DLD1 (cell line): Measurements from ENCODE around the gene C16orf78.

Experiments
- in situ Hi-C: cut with HindIII; loops from 2 replicates; pipeline ENCODE4 v1.10.0; 2017; ENCODE audit warnings: low sequenced_read_pairs

Gene C16orf78, protein sequence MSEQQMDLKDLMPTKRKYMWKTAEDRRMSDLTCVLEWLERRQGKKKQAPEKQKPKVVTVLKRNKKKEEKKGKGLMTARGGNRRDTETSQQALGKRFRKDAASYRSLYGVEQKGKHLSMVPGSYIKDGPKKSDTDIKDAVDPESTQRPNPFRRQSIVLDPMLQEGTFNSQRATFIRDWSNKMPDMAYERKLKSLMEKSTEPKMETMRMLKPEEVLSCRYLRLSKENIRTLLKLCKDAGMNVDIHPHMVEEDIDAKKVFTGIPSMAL

DNA sequence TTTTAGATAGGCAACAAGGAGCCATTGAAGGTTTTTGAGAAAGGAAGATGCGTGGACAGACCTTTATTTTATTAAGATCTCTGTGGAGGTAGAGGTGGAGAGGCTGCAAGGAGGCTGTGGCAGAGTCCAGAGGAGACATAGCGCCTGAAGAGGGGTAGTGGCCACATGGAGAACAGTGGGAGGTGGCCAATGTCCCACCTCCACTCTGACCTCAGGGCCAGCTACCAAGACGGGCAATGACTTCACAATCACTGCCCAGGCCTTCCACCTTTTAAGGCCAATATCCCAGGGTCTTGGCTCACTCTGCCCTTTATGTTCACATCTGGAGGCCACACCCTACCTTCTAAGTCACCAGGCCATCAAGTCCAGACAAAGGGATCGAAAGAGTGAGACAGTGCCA lies at the start of gene C16orf78:
TSS of gene C16orf78 (plus strand) at position 301 of the 400 bp plus-strand sequence. CDS start 136 bp downstream, outside the sequence.
- in situ Hi-C loops = no loop called here

GRCh38 chr16:49324703-49325102 lies 48.9 kb upstream of the C16orf78 start:
- in situ Hi-C loops = no loop called here

GRCh38 chr16:49327466-49327865 lies 46.1 kb upstream of the C16orf78 start:
- in situ Hi-C loops = no loop called here

DNA sequence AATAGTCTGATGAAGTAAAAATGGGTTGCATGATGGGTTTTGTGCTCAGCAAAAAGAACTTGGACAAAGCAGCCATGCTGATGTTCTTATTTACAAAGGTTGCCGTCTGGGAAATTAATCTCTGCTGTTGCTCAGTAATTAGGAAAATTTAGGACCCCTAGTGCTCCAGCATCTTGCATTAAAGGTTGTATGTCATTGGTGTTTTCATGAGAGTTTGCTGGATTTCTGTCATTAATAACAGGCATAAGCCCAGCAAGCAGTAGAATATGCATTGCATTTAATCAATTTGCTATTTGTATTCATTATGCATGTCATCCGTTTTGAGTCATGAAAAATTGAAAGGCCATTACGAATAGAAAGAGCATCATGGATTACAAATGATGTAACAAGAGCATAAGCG lies 45.3 kb upstream of the C16orf78 start:
- in situ Hi-C loops = no loop called here

GRCh38 chr16:49330562-49331201 lies 42.9 kb upstream of the C16orf78 start:
- in situ Hi-C loops = no loop called here

- in situ Hi-C loops = no loop called here
Observed at GRCh38 chr16:49332589-49333258, 40.9 kb upstream of the C16orf78 start.

DNA sequence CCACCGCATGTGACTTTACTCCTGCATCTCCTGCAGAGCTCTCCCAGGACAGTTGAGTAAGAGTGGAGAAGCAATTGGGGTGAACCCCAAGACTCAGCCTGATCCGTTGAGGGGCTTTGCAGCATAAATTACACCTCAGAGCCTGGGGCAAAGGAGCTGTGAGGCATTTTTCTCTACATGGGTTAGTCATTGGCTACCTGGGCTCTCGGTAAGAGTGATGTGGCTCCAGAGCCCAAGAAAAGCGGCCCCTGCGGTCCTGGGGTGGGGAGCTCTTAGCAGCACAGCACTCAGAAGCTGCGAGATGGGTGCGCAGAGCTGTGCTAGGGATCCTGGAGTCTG lies 40.4 kb upstream of the C16orf78 start:
- in situ Hi-C loops = no loop called here

DNA sequence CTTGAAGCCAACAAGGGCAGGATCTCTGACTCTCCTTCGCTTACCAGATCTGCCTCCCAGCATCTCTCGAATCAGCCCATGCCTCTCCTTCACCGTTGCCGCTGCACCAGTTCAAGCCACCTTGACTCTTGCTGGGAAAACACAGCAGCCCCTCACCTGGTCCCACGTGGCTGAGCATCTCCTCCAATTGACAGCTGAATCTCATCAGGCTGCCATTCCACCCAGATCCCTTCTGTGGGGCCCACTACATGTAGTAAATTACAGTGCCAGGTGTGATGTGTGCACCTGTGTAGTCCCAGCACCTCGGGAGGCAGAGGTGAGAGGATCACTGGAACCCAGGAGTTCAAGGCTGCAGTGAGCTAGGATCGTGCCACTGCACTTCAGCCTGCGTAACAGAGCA lies 37.8 kb upstream of the C16orf78 start:
- in situ Hi-C loops = no loop called here

- in situ Hi-C loops = no loop called here
Observed at GRCh38 chr16:49336581-49336980, 37.0 kb upstream of the C16orf78 start.

DNA sequence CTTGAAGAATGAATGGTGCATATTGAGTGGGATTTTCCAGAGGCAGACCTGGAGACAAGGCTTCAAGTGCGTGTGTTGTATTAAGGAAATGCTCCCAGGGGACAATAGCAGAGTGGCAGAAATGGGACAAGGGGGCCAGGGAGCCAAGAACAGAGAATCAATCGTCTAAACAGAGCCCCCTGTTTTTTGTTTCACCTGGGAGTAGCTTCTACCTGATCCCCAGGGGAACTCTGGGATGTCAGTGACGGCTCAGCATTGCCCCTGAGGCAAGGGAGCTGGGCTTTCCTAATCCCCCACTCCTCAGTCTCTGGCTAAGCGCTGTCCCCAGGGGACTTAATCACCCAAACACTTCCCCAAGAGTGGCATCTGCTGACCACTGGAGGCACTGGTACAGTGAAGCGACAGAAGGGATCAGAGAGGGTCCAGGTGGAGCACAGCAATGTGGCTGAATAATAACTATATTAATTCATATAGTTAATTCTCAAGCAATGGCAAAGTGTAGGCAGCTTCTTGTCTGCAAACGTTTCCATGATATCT lies 35.7 kb upstream of the C16orf78 start:
- in situ Hi-C loops = no loop called here

DNA sequence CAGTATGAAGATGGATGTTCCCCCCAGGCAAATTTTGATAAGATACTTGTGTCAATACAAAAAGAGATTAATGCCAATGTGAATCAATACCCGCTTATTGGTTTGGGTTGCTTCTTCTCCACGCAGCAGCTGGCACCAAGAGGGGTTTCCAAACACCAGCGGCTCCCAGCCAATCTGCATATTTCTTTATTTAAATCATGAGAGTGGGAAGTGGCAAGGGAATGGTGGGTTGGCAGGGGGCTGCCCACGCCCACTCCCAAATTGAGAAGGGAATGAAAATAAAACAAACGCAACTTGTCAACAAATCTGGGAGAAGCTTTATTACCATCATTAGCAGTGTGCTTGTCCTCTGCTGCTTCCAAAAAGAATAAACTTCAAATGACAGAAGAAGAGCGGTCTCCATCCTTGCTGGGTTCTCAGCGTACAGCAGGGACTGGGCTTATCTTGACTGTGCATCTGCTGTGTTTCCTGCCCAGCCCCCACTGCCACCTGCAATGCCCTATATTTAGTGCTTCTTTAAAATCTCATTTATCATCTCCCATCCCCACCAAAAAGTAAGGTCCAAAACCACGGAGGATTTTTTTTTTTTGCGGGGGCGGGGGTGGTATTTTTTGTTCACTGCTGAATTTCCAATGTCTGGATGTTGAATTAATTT lies 34.9 kb upstream of the C16orf78 start:
- in situ Hi-C loops = no loop called here

DNA sequence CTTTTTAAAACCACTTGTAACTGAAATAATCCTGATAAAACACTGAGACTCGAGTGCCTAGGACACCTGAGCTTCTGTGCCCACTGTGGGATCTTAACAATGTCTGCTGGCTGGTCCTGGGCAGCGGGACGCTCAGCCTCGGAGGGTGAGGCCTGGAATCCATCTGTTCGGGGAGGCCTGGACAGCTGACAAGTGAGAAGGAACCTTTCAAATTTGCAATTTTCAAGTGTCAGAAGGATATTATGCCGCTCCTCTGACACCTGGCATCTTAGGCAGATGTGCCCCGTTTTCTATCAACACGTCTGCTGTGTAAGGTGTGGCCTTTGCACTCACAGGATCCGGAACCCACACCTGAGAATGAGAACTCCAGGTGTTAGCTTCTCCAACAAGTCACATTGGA lies 33.1 kb upstream of the C16orf78 start:
- in situ Hi-C loops = no loop called here

GRCh38 chr16:49341706-49342105 lies 31.9 kb upstream of the C16orf78 start:
- in situ Hi-C loops = no loop called here

DNA sequence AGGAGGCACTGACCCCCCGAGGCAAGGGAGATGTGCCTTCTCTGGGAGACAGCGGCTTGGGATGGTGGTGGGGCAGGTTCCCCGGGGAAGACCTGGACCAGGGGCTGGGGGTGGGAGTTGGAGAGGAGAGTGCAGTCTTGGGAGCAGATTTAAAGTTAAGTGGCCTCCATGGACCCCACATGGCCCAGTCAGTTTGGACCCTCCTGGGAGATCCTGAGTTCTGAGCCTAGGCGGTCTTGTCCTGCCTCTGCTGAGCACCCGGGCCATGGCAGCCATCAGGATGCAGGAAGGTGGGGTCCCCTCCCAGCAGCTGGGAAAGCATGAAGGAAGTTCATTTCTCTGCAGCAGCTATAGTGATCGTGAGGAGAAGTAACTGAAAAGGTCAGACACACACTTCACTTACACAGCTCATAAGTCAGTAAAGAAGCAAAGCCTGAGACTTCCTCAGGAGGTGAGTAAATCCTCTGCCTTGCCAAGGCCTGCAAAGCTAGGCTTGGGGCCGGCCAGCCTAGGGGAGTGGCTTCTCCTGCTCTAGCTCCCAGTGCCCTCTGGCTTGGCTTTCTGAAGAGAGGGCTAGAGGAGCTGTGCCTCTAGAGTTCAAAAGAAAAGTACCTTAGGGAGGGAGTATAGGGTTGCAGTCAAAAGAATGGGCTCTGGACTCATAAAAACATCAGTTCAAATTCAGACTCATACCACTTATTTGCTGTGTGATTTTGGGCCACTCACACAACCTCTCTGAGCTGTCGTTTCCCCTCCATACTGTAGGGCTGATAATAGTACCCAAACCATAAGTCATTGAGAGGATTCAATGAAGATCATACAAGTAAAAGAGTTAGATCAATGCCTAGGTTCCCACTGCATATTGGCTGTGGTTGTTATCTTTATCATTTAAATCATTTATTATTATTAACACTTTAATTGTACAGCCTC lies 31.0 kb upstream of the C16orf78 start:
- in situ Hi-C loops = no loop called here

- in situ Hi-C loops = no loop called here
Observed at GRCh38 chr16:49343291-49343690, 30.3 kb upstream of the C16orf78 start.

- in situ Hi-C loops = no loop called here
Observed at GRCh38 chr16:49344401-49344800, 29.2 kb upstream of the C16orf78 start.

DNA sequence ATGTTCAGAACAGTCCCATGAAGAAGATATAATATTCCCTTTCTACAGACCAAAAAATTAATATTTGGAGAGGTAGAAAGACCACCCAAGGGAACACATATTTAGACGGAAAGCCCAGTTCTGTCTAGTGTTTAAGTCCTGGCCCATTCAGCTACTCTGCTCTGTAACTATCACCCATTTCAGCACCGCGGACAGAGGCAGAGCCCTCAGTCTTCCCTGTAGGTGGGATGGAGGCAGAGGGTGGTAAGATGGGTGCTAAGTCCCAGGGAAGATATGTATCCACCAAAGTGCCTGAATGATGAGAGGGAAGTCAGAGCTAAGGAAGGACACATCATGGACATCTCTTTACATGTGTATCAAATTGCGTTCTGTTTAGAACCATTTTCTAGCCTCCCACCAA lies 27.8 kb upstream of the C16orf78 start:
- in situ Hi-C loops = no loop called here

DNA sequence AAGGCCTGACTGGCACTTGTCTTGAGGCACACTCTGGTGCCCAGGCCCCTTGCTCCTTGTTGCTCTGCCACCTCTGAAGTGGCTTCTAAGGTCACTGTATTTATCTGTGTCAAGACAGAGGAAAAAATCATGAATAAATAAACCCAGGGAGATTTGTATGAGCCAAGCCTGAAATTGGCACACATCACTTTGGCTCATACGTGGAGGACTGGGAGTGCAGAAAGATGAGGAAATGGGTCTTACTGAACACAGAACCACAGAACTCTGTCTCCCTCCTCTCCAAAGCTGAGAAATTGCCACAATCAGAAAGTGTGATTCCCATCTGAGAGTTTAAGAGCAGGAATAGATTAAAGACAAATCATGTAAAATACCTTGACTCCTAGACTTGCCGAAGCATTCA lies 27.1 kb upstream of the C16orf78 start:
- in situ Hi-C loops = no loop called here

DNA sequence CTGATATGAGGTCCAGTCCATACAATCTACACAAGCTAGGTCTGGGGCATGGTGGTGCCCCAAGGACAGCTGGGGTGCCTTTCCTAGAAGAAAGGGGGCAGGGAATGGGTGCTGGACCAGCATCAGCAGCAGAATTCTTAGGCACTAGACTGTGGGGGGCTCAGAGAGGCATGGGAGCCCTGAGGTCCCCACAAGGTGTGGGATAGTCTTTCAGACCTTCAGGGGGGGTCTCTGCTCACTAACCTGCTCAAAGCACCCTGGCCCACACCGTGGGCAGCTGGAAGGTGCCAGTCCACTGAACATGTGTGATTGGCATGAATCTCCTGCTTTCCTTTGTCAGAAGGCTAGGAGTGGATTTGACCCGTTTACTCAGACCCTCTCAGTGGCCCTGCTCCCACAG lies 26.1 kb upstream of the C16orf78 start:
- in situ Hi-C loops = no loop called here

- in situ Hi-C loops = no loop called here
Observed at GRCh38 chr16:49348408-49349176, 25.0 kb upstream of the C16orf78 start.
